Lower lobe of right lung (tissue), 2 donors: Measurements from ENCODE around the gene FRMD4A. TPM values are rescaled to one million over a fixed set of nuclear protein-coding genes. Genes with fewer than 3 reads are reported as not detected.

ENCODE experiments used
- ATAC-seq, 2 donors: fragments of 200-7000 bp; cut with Tn5 transposase; one replicate each; pipeline ENCODE4 v1.9.1; 2020 to 2022; ENCODE audit warnings: mild to moderate bottlenecking in 2 of 2, moderate library complexity in 2 of 2
- DNase-seq: peaks from one replicate; pipeline ENCODE4 v3.0.0-alpha.2; 2020
- H3K27ac ChIP-seq: fragments of 200-600 bp; one replicate; pipeline ENCODE4 v1.8.0; 2022
- H3K27me3 ChIP-seq: fragments of 200-600 bp; one replicate; pipeline ENCODE4 v1.8.0; 2022; ENCODE audit warnings: low read depth
- H3K36me3 ChIP-seq: fragments of 200-600 bp; one replicate; pipeline ENCODE4 v1.8.0; 2022; ENCODE audit warnings: mild to moderate bottlenecking
- H3K4me1 ChIP-seq: fragments of 200-600 bp; one replicate; pipeline ENCODE4 v1.8.0; 2022
- H3K4me3 ChIP-seq: fragments of 200-600 bp; one replicate; pipeline ENCODE4 v1.8.0; 2022; ENCODE audit warnings: mild to moderate bottlenecking
- H3K9me3 ChIP-seq: fragments of 200-600 bp; one replicate; pipeline ENCODE4 v1.8.0; 2022
- CTCF ChIP-seq: fragments of 200-600 bp; IDR thresholded peaks from one replicate; pipeline ENCODE4 v1.8.0; 2022; ENCODE audit warnings: antibody characterized with exemption, mild to moderate bottlenecking
- intact Hi-C: fragments of 100-400 bp; cut with DNase I; formaldehyde crosslinking; loops from one replicate; pipeline ENCODE4 v1.11.0; 2022
- total RNA-seq: library from RNA; stranded (reverse); fragmentation: NEBNext Ultra II Directional; extraction: Animal tissue kit (Norgen Biotek cat#: 25700); gene quantifications from one replicate; pipeline ENCODE4 v1.2.1, GENCODE V29; 2021
- donor health status: DM: no; HTN: yes; CAD: no; lungs with severe emphysema.

FRMD4A gene
- total RNA-seq, 1 donor from 2014 or later = 64.8 TPM

- intact Hi-C loops = no loop called here
- DNase-seq = no peak
- H3K4me3 ChIP-seq = no peak overlapping the region
- TF ChIP-seq CTCF = no peak
- H3K36me3 ChIP-seq = no peaks in the 10 kb centered on the region
- peaks cover 30% of the 10 kb centered on the region for H3K4me1 ChIP-seq
- H3K9me3 ChIP-seq = no peaks in the 10 kb centered on the region
- H3K27ac ChIP-seq = peak overlapping the region; percentile 36
- H3K27me3 ChIP-seq = no peaks in the 10 kb centered on the region
- ATAC-seq = peak; percentile 52
Measured at GRCh38 chr10:13877154-13877909, 453.4 kb downstream of the FRMD4A start.

DNA sequence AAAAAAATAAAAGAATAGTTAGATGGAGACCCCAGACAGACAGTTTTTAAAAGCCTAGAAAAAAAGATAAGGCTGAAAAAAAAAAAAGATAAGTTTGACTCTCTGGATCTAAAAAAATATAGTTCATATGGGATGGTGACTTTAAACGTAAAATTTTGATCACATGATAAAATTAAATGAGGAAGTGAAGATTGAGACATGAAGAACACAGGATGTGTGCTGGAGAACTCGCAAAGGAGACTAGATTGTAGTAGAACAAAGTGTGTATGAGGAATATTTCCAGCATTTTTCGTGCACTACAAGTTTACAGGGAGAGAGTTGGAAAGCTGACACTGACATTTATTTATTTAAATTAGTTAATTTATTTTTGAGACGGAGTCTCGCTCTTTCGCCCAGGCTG is 457.5 kb downstream of the FRMD4A start:
- peak overlapping the region; percentile 58 for H3K27ac ChIP-seq
- no peak for DNase-seq
- ATAC-seq = no peak
- TF ChIP-seq CTCF = no peak
- H3K4me1 ChIP-seq = peaks cover 23% of the 10 kb centered on the region
- no peaks in the 10 kb centered on the region for H3K9me3 ChIP-seq
- no peaks in the 10 kb centered on the region for H3K27me3 ChIP-seq
- H3K4me3 ChIP-seq = no peak overlapping the region
- intact Hi-C loops = no loop called here
- H3K36me3 ChIP-seq = no peaks in the 10 kb centered on the region

- Histone ChIP-seq H3K9me3 (no peaks in the 10 kb centered on the region), H3K4me3 (no peak overlapping the region), H3K4me1 (peaks cover 21% of the 10 kb centered on the region), H3K36me3 (no peaks in the 10 kb centered on the region), H3K27me3 (no peaks in the 10 kb centered on the region), H3K27ac (no peak overlapping the region)
- ATAC-seq (no peak), DNase-seq (no peak)
- intact Hi-C loops = no loop called here
- no peak for TF ChIP-seq CTCF
Measured at GRCh38 chr10:13872411-13872810, 458.3 kb downstream of the FRMD4A start.

DNA sequence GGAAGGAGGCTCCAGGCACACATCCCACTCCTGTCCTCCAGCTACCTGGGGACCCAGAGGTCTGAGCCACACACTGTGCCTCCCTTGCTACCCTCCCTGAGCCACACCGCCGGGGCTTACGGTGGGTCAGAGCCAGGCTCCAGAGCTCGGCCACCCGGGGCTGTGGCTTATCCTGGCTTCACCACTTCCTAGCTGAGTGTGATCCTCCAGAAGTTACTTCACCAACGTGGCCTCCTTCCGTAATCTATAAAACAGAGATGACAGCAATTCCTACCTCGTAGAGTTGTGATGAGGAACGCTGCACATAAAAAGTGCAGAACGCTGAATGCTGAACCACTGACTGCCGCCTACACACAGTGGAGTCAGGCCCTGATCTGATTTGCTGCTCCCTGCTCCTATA is 458.9 kb downstream of the FRMD4A start:
- no peak for TF ChIP-seq CTCF
- DNase-seq (no peak), ATAC-seq (peak; percentile 42 to 53)
- H3K36me3 ChIP-seq = no peaks in the 10 kb centered on the region
- H3K4me1 ChIP-seq = peaks cover 23% of the 10 kb centered on the region
- no peak overlapping the region for H3K27ac ChIP-seq
- H3K27me3 ChIP-seq = no peaks in the 10 kb centered on the region
- H3K4me3 ChIP-seq = no peak overlapping the region
- intact Hi-C loops = no loop called here
- H3K9me3 ChIP-seq = no peaks in the 10 kb centered on the region

DNA sequence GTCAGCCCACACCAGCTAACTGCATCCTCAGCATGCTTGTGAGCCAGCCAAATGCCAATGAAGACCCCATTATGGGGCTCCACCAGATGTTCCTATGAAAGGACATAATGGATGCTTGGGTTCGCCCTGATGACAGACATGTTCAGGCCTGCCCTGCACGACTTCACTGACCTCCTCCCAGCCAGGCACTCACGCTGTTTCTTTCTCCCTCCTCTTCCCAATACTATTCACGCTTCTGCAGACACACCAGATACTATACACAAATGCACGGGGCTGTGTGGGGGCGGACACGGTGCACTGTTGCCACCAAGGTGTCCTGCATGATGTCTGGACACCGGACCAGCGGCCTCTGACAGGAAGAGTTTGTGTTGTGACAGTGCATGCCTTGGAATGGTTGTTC is 459.7 kb downstream of the FRMD4A start:
- DNase-seq (no peak), ATAC-seq (no peak)
- Histone ChIP-seq H3K4me3 (no peak overlapping the region), H3K9me3 (no peaks in the 10 kb centered on the region), H3K36me3 (no peaks in the 10 kb centered on the region), H3K4me1 (peaks cover 30% of the 10 kb centered on the region), H3K27me3 (no peaks in the 10 kb centered on the region), H3K27ac (no peak overlapping the region)
- TF ChIP-seq CTCF = no peak
- intact Hi-C loops = no loop called here
